Activated CD8-positive, alpha-beta memory T cell treated with anti-CD3 and anti-CD28 coated beads for 1 hour (primary cell): ENCODE results near the gene FHIT.

Experiments used
- DNase-seq, 2 donors: peaks; one replicate each; pipeline ENCODE4 v3.0.0-alpha.2; 2020; ENCODE audit warnings: low read depth in 1 of 2; ENCODE audit errors: extremely low read depth in 1 of 2

Gene FHIT

DNA sequence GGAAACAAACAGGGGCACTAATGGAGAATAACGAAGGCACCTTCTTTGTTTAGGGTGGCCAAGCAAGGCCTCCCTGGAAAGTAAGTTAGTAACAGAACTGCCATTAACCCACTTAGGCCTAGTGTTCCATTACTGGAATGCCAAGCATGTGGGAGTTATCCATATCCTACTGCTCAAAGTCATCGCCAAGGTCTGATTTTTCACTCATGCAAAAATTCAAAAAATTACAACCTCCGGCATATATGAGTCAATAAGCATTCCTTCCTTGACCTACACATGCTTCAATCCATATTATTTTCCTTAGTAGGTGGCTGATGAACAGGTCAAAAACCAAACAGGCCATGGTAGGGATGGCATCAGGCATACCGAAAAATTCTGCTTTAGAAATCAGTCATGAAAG is 1097.2 kb downstream of the FHIT start:
- DNase-seq: no peak

DNA sequence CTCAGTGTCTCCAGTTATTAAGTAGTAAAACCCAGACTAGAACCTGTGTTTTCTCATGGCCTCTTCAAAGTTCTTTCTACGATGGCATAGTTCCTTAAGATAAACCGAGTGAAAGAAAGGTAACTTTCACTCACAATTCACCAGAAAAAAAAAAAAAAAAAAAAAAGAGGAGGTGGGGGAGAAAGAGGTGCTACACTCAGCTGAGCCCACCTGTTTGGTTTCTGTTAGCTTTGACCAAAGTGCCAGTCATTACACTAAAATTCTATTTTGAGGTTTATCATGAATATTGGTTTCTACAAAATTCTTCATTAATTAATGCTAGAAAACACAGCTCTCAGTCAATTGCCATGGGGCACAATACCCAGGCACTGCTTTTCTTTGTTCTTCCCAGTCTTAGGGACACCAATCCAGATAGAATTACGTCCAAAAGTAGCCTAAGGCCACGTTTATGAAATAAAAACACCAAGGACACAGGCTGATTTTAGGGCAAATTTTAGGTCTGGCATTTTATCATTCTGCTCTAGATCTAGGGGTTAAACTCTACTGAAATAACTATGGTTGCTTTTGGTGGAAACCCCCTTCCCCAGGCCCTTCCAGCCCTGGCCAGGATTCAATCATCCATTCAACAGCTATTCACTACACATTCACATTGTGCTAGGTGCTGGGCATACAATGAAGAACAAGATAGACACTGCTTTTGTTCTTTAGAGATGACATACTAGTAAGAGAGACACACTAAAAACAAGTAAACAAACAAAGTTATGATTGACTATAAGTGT is 1097.8 kb downstream of the FHIT start:
- DNase-seq: no peak

DNA sequence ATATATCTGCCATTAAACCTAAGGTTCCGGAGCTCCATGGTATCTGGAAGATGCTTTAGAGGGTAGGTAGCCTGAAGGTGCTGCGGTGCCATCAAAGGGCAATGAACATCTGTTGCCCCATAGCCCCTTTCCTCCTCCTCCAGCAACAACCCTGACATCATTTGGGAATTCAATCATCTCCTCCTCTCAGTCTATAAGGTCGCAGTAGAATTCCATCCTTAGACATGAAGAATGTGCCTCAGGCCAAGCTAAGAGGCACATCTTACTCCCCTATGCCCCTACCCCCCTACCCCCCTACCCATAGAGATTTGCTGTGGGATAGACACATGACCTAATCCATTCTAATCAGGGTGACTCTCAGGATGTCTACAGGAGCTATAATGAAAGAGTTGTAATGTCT is 1101.8 kb downstream of the FHIT start:
- DNase-seq: no peak

DNA sequence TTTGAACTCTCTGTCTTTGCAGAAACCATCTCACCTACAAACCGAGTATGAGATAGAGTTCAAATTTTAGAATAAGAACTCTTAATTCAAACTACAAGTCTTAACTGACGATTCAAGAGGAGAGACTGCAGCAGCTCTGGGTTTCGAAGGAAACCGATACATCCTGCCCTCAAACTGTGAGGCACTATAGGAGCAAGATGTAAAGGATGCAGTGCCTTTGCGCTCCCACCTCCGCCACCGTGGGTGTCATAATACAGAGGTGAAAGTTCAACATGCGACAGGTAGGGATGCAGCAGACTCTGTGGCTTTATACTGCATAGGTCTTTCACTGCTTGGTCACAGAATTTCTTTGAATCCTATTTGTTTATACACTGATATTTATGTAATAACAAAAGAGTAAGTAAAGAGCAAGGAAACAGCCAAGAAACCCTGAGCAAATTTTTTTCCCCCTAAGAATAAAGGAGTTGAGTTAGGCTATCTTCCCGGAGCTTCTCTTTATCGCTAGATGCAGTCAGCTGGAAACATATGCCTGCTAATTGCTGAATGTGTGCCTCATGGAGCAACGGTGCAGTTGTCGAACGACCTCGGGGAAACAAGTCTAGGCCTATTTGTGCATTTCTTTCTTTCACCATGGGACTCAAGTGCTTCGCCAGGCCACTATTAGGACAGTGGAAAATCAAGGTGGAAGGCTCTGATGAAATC is 1103.9 kb downstream of the FHIT start:
- DNase-seq: no peak

DNA sequence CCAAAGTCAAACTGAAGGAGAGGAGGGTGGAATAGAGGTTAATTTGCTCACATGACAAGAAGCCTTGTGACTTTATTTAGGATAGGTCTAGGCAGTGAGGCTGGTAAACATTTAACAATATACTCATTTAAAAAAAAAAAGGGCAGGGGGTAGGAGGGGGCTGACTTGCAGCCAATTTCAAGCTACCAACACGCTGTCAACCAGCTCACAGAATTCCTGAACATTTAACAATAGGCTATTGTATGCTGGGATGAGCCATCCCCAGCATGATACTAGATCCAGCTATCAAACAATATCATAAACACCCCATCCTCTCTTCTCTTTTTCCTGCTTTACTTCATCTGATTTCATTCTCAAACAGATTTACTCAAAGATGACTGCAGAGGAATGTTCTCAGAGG is 1105.1 kb downstream of the FHIT start:
- DNase-seq: no peak

DNA sequence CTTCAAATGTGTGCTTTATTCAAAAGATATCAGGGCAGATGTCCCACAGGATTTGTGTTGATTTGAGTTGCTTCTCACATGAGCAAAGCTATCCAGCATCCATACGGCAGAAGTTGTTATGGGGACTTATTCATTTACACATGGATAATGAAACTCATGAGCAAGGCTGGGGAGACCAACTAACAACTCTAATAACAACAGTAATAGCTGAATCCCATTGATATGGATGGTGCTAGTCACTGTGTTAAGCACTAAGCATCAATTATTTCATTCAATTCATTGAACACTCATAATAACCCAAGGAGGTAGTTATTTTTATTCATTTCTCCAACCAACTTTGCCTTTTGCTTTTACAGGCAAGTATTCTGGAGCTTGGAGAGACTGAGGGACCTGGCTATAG is 1107.2 kb downstream of the FHIT start:
- no peak for DNase-seq

DNA sequence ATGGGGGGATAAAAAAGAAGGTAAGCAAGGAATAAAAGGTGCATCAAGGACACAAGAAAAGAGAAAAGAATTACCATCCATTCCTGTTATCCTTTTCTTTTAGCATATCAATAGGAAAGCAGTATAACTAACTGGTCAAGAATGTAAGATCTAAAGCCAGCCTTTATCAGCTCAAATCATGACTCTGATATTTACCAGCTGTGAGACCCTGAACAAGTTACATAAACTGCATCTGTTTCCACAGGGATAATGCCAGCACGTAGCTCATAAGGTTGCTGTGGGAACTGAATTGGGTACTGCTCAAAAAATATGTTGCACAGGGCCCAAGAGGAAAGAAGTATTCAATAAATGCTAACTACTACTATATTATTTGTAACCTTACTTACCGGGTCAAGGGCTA is 1109.2 kb downstream of the FHIT start:
- no peak for DNase-seq

DNA sequence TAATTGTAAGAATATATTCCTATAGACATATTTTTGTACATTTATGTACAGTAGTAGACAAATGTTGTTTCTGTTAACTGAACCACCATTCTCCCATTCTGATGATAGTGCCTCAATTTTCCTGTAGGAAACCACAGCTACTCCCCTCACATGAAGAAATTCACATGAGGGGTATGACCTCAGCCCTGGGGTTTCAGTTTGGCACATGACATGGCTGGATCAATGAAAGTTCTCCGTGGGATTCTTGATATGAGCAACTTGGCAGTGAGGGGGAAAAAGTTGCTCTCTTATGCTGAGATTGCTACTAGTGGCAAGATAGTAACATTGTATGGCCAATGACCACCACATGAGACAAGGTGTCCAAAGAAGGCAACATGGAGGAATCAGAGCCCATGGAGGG is 1111.1 kb downstream of the FHIT start:
- DNase-seq: no peak

DNA sequence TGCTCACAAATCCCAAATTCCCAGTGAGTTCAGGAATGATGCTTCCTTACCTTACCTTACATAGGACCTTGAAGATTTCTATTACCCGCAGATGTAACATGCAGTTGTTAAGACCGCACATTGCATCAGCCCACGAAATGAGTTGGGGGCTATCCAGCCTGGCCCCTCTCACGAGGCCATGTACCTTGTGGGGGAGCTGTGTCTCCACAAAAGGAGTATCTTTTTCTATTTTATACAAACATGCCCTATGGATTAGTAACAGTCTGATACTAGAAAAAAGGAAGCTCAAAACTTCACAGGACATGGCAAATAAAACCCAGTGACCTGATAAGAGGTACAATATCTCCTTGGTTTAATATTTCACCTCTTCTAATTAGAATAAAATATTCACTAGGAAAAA is 1114.7 kb downstream of the FHIT start:
- DNase-seq: no peak

DNA sequence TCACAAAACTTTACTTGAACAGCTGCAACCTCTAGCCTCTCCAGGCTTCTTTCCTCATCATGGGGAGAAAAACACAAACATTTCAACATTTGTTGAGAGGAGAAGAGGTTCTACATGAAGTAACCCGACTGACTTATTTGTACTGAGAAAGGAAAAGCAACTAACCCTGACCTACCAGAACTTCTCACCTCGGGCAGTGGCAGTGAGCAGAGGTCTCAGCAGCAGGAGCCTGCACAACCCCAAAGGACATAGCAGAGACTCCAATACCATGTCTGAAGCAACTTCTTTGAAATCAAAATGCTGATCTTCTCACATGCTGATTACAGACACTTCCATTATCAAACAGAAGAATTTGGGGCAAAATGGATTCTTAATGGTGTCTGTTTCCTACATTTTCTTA is 1115.8 kb downstream of the FHIT start:
- DNase-seq: no peak

DNA sequence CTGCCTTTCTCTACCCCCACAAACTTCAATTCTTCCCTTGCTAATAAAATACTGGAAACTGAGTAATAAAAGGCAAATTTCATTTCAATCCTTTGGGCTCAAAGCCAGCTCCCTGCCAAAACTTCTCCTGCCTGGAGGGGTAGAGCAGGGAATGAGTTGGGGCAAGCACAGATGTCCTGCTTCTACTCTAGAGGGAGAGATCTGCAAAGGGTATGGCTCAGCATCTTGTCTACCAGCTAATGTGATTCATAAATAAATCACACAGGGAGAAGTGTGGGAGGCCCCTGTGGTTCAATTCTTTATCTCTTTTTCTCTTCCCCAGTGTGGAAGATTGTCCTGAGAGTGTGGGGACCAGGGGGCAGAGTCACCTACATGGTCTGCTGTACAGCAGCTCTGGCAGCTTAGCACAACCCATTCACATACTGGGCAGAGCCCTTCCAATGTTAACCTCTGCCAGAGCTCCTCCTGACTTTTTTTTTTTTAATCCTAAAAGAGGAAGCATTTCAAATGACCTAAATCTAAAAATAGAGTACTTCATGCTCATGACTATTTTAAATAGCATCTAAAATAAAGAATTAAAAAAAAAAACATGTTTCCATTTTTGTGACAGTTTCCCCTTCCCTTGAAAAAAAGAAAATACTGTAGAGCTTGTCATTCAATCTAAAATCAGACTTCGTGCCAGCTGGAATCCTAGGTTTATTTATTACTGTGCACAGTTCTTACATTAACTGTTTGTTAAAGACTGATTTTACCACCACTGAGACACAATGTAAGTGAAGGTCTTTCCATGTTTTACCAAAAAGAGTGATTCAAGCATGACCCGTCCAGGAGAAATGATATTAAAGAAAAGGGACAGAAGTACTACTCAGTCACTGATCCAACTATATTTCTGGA is 1117.7 kb downstream of the FHIT start:
- DNase-seq: no peak

DNA sequence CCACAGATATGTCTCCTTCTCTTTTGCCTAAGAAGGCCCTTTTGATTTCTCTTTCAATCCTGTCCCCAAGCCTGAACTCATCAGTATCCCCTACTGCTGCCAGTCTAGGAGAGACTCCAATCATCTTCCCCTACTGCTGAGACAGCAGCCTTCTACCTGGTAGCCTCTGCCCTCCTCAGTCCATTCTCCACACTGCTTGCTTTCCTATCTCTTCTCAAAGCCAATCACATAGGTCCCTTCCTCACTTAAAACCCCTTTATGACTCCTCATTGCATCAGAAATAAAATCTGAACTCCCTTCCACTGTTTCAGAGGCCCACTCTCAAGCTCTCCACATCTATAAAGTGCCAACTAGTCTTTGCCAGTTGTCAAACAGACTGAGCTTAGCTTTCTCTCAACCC is 1119.6 kb downstream of the FHIT start:
- DNase-seq: no peak

DNA sequence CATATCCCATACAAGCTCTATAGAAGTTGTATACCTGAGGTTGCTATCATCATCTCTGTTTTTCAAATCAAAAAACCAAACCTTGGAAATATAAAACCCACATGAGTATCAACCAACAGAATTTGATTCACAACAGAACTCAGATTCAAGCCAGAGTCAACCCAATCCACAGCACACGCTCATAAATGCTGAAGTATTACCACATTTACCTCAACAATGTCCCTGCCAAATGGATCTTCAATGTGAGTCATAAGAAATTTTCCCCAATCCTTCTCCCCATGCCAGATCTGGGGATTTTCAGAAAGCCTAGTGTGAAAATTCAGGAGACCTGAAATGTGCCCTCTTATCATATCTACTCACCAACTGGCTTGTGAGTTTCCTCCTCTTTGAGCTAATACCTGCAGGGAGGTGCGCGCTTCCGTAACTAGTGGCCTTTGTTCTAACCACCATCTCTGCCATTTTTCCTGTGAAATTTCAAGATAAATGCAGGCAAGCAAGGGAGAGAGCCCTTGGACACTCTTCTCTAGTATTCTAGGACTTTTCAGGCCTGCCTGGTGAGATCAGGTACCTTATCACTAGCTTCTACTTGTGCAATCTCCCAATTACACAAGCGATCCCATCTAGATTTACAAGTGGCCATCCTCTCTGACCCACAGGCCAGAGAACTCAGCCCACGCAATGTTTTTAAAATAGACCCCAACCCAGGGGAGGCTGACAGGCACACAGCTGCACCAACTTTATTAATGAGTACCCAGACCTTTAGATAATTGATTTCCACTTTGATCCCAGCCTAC is 1124.5 kb downstream of the FHIT start:
- no peak for DNase-seq

DNA sequence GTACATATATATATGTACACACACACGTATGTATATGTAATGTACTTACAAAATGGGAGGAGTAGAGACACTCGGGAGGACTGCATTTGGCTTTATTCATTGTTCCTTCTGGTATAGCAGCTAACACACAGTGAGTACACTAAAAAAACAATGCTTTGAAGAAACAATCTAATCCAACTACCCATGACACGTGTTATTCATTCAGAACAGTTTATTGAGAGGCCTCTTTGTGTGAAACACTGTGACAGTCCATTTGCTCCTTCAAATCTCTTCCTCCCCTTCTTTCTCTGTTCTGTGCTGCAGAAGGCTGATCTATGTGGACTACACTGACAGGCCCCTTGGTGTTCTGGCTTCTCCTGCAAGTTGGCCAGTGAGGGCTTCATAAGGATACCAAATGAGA is 1125.6 kb downstream of the FHIT start:
- DNase-seq: no peak

DNA sequence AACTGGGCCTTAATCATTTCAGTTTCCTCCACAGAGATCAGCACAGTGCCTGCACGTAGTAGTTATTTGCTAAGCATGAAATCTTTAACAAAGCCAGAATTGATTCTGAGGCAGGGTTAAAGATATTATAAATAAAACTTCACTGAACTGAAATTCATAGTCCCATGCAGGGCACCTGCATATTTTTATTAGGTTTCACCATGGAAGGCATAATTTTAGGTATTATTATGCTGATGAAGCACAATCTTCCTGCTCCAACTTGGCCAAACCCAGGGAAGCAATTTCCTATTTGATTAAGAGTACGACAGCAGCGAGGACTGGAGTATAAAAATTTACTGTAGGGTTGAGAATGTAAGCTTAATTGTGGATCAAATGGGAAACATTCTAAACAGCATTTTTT is 1131.0 kb downstream of the FHIT start:
- no peak for DNase-seq

DNA sequence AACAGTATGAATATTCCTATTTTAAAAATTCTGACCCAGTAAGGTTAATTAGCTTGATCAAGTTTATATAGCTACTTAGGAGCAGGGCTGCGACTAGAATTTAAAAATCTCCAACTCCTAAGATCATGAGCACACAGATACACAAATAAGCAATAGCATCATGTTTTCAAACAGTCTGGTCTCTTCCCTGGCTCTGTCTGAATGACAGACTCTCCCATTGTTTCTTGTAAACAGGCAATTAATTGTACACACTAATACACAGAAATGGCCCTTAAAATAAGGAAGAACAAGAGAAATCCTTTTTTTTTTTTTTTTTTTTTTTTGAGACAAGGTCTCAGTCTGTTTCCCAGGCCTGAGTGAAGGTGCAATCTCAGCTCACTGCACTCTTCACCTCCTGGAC is 1137.1 kb downstream of the FHIT start:
- no peak for DNase-seq

DNA sequence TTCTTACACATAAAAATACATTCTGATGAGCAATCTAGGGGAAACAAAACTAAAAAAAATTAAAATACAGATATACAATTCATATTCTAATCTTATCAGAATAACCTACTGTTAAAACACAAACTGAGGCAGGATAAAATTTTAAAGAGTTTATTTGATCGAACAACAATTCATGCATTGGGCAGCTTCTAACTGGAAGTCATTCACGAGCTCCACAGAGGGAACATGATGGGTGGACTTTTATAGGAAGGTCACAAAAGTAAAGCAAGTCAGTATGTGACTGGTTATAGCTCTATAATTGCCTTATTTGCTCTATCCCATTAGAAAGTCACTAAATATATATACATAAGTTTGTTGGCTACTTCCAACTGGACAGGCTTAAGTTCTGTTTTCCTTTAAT is 1144.0 kb downstream of the FHIT start:
- no peak for DNase-seq

DNA sequence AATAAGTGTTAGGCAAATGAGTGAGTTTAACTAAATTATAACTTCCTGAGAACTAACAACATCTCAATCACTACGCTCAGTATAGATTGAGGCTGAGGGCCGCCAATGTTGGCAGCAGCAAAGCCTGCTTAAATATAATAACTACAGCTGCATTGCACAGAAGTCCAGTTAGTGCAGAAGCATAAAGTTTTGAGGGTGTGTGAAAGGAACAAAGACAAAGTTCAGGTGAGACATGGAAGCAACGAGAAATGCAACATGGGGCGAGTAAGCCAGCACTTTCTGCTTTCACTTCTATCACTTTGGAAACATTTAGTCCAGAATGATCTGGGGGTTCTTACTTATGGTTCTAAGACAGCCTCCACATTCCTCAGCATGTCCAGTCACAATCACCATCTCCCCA is 1149.1 kb downstream of the FHIT start:
- DNase-seq: no peak

DNA sequence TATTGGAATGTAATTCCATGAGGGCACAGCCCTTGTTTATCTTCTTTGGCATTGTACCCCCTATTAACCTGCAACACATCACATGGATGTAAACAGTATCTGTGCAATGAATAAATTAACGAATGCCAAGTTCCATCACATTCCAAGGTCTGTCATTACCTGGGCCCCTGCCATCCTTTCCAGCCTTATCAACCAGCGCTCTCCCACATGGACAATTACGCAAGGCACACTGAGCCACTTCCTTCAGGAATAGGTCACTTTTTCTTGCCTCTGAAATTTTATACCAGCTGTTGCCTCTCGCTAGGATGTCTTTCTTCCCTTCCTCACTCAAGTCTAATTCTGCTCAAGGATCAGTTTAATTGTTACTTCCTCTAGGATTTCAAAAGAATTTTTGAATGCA is 1149.6 kb downstream of the FHIT start:
- no peak for DNase-seq

DNA sequence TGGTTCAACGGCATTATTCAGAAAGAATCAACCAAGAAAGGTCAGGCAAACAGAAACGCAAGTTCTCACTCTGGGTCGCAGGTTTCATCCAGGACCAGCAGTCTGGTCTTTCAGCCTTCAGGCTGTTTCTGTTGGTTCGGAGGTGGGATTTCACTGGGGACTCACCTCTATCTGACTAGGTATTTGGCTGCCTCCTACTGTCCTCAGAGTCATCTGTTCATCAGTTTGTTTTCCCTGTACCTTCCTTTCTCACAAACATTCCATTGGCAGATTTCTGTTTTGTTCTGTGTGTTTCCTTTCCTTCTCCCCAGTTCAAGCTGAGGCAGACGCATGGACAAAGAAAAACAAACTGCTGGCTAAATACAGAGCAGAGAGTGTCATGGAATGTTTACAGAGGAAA is 1154.8 kb downstream of the FHIT start:
- no peak for DNase-seq

DNA sequence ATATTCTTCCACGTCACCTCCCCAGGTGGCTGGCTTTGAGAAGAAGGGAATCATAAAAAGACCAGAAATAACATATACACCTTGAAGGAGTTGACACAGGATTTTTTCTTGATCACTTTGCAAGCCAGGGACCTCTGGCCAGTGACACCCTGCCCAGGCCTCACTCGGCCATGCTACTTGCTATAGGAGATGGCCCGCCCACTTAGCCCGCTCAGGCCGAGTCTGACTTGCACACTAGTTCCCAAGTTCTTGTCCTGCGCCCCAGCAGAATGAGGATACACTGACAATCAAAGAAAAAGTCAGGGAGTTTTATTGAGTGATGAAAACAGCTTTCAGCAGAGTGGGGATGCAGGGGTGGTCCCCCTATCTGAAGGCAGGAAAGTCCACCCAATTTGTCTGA is 1155.3 kb downstream of the FHIT start:
- DNase-seq: no peak
